GM21528 (cell line): ENCODE results near the gene IQCK.

Experiments used
- ATAC-seq: cut with Tn5 transposase; IDR thresholded peaks from one replicate; pipeline ENCODE4 v1.9.1; 2021; ENCODE audit warnings: mild to moderate bottlenecking, moderate library complexity; ENCODE audit not compliant: unreplicated experiment, low FRiP score

The IQCK gene

DNA sequence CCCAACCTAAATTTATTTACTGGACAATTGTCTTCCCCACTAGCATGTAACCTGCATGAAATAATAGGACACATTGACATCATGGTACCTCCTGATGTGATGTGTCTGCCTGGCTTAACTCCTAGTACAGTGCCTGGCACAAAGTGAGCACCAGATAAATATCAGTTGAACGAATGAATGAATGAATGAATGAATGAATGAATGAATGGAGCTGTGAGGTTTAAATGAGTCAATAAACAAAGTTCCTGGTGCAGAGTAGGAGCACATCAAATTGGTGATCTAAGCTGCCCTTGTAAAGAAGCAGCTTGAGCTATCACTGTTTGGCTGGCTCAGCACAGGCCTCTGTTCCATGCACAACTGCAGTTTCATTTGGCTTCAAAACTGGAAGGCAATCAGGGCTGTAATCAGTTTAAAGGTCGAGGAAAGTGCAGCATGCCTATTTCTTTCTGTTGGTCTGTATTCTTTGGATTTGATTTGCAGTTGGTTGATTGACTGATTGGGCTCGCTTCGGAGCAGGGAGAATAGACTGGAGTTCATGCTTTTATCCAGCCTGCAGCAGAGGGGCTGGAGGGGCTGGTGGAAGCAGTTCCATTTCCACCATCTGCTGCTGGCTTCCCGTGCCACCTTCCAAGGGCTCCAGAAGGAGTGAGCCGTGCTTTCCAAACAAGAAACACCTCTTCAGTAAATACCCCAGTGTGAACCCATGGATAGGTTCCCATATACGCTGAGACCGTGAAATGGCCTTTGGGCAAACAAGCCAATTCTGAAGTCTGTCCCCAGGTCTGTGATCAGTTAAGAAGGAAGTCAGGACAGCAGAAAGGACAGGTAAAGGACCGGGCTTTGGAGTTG is 112.0 kb downstream of the IQCK start:
- ATAC-seq: no peak

DNA sequence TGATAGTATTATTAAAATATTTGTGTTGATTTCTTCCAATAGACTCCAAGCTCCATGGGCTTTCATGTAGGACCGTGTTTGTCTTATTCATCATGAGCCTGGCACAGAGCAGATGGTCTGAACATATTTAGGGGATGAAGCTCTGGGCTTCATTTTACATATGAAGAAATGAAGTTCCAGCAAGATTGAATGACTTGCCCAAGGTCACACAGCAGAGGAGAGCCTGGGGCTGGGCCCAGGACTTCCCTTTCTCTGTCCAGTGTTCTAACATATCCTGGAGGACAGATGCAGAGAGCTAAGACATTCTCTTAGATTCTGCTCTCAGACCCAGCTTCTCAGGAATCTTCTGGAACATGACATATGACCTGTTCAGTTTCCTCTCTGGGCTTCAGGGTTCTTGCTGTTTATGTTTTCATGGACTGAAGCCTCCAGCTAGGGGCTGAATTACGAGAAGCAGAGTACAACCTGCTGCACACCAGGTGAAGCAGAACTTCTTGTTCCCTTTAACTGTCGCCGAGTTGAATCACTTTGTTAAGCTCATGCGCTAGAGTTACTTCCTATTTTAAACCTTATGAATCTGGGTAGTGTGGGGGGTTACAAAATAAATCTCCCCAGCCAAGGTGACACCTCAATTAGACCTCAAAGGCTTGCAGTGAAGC is 113.0 kb downstream of the IQCK start:
- no peak for ATAC-seq

DNA sequence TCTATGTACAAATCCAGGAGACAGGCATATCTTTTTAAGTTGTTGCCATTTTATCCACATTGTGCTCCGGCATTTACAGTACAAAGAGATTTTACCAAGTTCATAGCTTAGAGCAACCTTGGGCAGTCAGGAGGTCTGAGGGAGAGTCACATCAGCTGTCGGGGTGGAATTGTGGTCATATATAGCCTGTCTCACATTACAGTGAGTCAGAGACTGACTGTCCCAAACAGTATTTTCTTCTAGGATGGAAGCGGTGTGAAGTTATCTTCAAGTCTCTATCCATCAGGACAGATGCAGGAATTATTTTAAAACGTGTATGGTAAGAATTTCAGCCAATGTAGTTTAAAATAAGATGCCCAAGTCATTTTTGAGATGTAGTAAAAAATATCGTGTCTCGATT is 113.6 kb downstream of the IQCK start:
- ATAC-seq: no peak

DNA sequence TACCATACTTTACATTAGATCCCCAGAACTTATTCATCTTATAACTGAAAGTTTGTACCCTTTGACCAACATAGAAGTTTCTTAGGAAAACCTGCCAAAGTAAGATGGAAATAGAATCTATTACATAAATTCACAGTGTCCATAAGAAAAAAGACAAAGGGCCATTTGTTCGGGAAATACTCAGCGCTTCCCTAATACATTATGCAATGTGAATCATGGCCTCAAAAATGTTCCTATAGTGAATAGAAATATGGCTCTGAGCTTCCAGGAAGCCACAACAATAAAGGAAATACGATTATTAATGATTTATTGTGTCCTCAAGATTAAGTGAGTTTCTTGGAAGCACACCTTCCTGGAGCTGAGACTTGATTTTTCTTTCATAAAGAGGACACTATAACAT is 115.1 kb downstream of the IQCK start:
- no peak for ATAC-seq

DNA sequence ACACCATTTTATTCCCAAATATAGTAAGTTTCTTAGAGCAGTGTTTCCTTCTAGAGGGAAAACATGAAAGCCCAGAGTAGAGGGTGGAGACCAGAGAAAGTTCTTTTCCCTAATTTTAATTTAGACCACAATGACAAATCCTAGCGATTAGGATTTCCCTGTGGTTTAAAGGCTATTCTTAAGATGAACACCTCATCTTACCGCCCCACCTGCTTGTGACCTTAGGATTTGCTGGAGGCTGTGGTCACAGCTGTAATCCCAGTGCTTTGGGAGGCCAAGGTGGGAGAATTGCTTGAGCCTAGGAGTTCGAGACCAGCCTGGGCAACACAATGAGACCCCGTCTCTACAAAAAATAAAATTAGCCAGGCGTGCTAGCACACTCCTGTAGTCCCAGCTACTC is 115.5 kb downstream of the IQCK start:
- no peak for ATAC-seq

DNA sequence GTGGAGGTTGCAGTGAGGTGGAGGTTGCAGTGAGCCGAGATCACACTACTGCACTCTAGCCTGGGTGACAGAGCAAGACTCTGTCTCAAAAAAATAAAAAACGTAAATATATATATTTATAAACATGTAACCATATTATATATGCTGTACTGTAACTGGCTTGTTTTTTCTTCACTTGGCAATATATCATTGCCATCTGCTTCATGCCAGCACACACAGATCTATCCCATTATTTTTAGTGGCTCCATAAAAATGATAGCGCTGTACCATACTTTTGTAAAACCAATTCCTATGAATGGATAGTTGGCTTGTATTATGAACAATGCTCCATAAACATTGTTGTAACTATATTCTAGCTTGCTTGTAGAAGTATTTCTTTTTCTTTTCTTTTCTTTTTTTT is 117.1 kb downstream of the IQCK start:
- ATAC-seq: no peak

DNA sequence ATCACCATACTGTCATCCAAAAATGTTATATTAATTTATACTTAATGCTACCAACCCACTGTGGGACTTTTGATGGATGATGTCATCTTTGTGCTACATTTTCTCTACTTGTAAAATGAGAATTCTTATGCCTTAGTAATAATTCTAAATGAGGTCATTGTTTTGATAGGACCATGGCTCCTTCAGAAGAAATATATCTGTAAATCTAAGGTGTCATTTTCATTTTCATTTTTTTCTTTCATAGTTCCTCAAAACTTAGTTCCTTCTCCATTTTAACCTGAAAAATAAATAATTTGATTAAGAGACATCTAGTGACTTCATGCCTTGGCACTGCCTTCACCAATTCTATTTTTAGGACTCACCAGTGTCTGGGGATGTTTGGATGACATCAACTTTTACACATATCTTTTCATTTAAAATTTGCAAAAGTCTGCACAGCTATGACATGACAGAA is 117.9 kb downstream of the IQCK start:
- ATAC-seq: no peak

DNA sequence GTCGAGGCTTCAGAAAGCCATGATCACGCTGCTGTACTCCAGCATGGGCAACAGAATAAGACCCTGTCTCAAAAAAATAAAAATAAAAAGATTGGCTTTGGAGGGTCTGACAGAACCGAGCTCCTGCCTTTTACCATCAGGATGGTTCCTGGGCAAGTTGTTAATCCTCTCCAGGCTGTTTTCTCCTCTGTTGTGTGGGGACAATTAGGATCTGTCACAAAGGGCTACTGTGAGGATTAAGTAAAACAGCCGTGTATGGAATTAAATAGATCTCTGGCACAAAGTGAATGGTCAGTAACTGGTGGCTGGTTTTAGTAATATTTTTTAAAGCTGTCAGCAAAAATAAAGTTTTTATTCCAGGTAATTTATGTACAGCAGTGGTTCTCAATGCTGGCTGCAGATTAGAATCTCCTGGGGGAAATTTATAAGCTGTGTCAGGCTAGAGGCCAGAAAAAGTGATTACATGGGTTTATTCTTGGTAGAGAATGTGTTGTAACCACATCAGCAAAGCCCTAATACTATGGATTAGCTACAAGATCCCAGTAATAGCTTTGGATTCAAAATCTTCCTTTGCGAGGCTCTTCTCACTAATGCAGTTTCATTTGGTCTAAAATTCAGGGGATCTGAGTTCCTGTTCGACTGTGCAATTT is 119.4 kb downstream of the IQCK start:
- ATAC-seq: no peak

DNA sequence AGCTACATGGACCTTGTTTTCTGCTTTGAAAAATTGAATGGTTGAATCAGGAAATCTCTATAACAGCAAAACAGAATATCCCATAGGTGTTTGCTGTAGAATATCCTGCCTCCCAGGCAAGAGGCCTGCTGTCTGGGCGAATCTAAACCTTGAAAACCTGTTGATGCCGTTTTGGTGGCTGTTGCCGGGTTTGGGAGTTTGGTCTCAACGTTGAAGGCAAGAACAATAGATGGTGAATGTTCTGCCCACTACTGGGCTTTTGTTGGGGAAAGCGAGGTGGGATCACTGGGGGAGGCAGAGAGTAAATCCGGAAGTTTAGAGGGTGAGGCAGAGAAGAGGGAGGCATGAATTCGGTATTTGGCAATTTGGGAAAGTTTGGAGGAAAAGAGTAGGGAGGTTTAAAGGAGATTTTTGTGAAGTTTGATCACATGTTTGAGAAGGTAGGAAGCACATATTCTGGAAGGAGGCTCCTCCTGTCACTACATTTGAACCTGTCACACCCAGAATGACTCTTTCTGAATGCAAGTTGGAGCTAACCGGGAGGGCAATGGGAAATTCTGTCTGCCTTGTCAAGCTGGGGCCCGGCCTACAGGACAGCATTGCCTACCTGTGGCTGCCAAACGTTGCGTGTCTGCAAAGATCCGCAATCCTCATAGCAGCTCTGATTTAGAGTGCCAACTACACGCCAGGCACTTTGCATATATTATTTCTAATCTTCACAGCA is 120.1 kb downstream of the IQCK start:
- no peak for ATAC-seq

DNA sequence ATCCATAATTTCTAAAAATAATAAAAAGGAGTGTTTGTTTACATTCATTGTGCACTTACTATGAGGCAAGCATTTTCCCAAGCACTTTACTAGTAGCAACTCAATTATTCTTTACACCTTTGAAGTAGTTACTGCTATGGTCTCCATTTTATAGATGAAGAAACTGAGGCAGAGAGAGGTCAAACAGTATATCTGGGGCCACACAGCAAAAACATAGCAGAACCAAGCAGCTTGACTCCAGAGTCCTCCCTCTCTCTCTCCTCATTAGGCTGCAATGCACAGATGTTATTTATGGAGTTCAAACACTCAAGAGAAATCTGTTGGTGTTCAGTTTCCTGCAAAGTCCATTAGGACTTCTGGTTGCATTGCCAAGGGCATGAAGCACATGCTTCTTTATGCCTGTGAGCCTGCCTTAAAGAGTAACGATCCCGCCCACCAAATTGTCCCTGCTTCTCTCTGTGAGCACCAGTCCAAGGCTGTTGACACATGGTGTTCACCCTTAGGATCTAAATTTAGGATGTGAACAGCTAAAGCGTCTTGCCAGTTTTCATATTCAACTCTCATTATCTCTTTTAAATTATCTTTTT is 122.5 kb downstream of the IQCK start:
- no peak for ATAC-seq

DNA sequence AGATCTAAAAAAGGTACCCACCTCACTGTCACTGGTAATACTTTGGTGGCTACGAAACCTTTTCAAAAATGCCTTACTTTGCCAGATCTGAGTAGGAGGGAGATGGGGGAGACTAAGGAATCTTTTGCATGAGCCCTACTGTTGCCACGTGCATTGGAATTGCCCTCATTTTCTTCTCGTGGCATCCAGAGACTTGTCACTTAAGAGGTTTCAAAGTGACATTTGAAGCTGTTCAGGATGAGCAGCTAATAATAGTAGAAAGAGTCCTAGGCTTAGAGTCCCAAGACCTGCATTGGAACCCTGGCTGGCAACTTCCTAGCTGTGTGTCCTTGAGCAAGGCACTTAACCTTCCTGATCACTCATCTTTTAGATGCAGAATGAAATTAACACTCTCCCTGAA is 123.1 kb downstream of the IQCK start:
- no peak for ATAC-seq

DNA sequence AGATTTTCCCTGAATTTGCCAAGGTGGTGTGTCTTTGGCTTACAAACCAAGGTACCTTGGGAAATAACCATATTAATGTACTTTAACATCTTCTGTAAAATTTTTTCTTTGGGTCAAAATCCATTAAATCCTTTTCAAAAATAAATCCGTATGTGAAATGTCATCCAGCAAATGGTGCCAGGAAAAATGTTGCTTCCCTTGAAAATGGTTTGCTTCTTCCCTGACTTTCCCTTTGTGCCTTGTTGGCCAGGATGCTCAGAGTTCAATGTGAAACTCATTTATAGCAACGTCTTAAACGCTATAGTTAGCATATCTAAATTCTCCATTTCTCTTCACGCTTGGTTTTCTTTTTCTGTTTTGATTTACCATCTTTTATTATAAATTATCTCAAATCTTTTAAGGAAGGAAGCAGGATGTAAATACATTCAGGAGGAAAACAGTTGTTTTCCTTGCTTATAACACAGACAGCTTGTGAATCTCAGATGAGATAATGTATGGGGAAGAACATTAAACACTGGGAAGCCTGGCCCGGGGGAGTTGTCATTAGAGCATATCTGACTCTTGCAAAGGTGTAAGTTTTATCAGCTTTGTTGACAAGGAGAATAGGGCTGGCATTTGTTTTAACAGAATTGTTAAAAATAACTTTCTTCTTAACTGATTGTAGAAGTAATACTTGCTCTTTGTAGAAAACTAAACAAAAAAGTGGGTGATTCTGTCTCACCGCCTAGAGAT is 124.5 kb downstream of the IQCK start:
- ATAC-seq: no peak

DNA sequence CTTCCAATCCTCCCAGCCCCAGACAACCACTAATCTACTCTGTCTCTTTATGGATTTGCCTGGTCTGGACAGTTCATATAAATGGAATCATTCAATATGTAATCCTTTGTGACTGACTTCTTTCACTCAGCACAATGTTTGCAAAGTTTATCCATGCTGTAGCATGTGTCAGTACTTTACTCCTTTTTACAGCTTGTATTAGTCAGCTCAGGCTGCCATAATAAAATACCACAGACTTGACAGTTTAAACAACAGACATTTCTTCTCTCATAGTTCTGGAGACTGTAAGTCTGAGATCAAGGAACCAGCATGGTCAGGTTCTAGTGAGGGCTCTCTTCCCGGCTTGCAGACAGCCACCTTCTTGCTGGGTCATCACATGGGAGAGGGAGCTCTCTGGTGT is 125.3 kb downstream of the IQCK start:
- no peak for ATAC-seq

DNA sequence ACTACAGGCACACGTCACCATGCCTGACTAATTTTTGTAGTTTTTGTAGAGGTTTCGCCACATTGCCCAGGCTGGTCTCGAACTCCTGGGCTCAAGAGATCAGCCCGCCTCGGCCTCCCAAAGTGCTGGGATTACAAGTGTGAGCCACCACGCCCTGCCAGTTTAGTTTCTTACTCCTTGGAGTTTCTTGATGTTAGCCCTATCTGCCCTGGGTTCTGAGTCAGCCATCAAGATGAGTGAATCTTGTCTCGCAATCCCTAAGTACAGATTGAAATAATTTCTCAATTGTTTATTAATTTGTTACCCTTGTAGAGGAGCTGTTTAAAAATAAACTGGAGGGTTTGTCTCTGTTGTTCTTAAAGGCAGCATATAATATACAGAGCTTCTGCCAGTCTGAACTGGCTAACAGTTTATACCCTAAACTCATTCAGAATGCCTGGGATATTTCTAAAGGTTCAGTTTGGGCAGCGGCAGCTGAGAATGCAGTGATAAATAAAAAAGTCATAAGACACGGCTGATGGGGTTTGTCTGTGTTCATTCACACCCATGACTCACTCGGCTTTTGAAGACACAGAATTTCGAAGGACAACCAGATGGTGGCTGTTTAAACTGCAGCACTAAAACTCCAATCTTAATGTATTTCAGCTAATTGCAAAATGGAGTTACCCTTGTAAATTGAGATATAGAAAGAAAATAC is 127.0 kb downstream of the IQCK start:
- ATAC-seq: no peak

DNA sequence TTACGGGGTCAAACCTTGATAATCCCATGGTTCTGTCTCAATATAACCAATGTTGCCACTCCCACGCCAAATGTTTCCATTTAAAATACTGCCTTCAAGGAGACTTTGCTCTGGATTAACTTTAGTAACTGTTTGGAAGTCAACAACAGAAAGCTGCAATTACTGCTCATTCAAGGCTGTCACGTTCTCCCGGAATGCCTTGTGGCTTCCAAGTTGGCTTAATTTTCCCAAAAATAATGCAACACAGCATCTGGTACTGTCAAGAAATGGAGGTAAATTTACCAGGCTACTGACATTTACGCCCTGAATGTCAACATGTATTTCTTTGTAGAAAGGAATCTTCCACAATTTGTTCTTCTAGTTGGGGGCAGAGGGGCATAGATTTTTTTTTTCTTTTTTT is 128.4 kb downstream of the IQCK start:
- no peak for ATAC-seq

DNA sequence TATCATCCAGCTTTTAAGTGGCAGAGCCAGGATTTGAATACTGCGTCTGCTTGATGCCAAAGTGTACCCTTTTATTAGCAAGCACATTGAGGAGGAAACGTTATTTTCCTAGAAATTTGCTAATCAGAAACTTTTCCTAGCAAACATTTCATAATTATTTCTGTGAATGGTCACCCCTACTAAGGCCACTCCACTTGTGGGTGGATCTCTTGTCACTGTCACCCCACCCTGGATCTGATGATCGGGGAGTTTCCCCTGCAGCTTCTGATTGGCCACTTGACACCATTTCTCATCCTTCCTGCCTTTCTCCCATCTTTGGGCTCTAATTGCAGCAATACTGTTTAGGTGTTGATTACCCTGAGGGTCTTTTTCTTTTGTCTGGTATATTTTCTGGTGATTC is 130.7 kb downstream of the IQCK start:
- no peak for ATAC-seq

DNA sequence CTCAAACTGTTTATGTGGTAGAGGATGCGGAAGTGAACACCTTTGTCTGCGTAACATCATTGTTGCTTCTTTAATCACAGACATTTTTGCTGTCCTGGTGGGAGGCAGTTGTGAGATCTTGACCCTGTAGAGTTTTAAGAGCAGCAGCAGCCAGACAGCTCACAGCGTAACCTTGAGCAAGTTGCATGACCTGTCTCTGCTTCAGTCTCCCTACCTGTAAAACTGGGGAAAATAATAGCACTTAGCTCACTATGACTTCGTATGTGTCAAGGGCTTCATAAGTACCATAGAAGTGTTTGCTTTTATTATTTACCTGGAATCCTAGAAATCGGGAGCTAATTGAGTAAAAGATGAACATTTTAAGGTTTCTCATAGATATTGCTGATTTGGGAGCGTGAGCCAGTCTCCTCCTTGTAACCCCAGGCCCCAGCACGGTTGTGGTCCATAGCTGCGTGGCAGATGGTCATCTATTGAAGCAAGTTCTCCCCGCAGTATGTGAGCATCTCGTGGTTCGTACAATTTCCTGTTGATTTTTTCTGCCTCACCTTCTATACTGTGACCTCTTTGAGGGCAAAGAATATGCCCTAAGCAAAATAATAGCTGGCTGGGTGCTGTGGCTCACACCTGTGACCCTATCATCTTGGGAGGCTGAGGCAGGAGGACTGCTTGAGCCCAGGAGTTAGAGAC is 132.2 kb downstream of the IQCK start:
- no peak for ATAC-seq

DNA sequence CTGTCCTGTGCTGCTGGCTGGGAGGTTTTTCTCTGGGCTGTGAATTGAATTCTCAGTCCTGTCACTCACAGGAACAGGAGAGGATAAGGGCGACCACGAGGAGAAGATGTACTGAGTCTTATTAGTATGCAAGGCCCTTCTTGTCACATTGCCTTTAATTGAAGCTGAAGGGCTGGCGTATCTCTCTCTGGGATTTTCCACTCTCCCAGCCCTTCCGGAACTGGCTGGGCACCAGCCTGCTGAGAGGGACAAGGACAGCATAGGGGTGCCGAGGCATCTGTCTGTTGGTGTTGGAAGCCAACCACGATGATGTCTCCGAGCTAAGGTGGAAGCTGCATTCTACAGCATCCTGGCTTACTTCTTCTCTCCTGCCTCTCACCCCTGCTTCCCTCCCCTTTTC is 133.4 kb downstream of the IQCK start:
- no peak for ATAC-seq
